ENCODE measurements around the gene UBL5.

The UBL5 gene

GRCh38 chr19:9856609-9857008 lies 28.9 kb downstream of the UBL5 start:
- no peak for DNase-seq (ENCODE audit: low read depth in 2 of 2)
- no peak overlapping the region for H3K4me3 ChIP-seq (replicated peaks in 1 of 2; ENCODE audit: low read depth in 2 of 2, low read length in 2 of 2)
- TF ChIP-seq CTCF (IDR thresholded peaks at IDR 0.05; ENCODE audit: low read depth, low read length), result no peak

GRCh38 chr19:9857076-9857721 lies 29.5 kb downstream of the UBL5 start:
- no peak for DNase-seq (ENCODE audit: low read depth in 2 of 2)
- no peak for TF ChIP-seq CTCF (IDR thresholded peaks at IDR 0.05; ENCODE audit: low read depth, low read length)
- no peak overlapping the region for H3K4me3 ChIP-seq (replicated peaks in 1 of 2; ENCODE audit: low read depth in 2 of 2, low read length in 2 of 2)

- H3K4me3 ChIP-seq (replicated peaks in 1 of 2; ENCODE audit: low read depth in 2 of 2, low read length in 2 of 2), result no peak overlapping the region
- DNase-seq (ENCODE audit: low read depth in 2 of 2), result peak in 1 of 2 donors; percentile 7
- TF ChIP-seq CTCF (IDR thresholded peaks at IDR 0.05; ENCODE audit: low read depth, low read length), result no peak
These were observed 30.4 kb downstream of the UBL5 start for GRCh38 chr19:9857920-9858746.

- TF ChIP-seq CTCF (IDR thresholded peaks at IDR 0.05; ENCODE audit: low read depth, low read length), result no peak
- DNase-seq (ENCODE audit: low read depth in 2 of 2), result no peak
- H3K4me3 ChIP-seq (replicated peaks in 1 of 2; ENCODE audit: low read depth in 2 of 2, low read length in 2 of 2), result no peak overlapping the region
These were observed 31.0 kb downstream of the UBL5 start for GRCh38 chr19:9858766-9859165.

GRCh38 chr19:9860407-9860806 lies 32.7 kb downstream of the UBL5 start:
- DNase-seq (ENCODE audit: low read depth in 2 of 2), result no peak
- H3K4me3 ChIP-seq (replicated peaks in 1 of 2; ENCODE audit: low read depth in 2 of 2, low read length in 2 of 2), result no peak overlapping the region
- TF ChIP-seq CTCF (IDR thresholded peaks at IDR 0.05; ENCODE audit: low read depth, low read length), result no peak

GRCh38 chr19:9861503-9861902 lies 33.8 kb downstream of the UBL5 start:
- no peak for DNase-seq (ENCODE audit: low read depth in 2 of 2)
- TF ChIP-seq CTCF (IDR thresholded peaks at IDR 0.05; ENCODE audit: low read depth, low read length), result no peak
- no peak overlapping the region for H3K4me3 ChIP-seq (replicated peaks in 1 of 2; ENCODE audit: low read depth in 2 of 2, low read length in 2 of 2)
